Tibial artery (tissue), 4 donors: ENCODE data around the gene ANKRD44.

Experiments used
- DNase-seq, 2 donors: peaks; one replicate each; pipeline ENCODE4 v3.0.0-alpha.2; 2019
- H3K27ac ChIP-seq, 2 donors: fragments of 200-600 bp; sonication (generic) in 1 of 2; 1 replicate in 1 of 2; 2 replicates in 1 of 2; pipeline ENCODE4 v1.5.1; 2018 to 2019; ENCODE audit warnings: mild to moderate bottlenecking in 1 of 2
- H3K27me3 ChIP-seq, 2 donors: fragments of 200-600 bp; sonication (generic) in 1 of 2; one replicate each; pipeline versions ENCODE4 v1.5.1 to v1.6.0; 2016 to 2019
- H3K36me3 ChIP-seq, 3 donors: fragments of 200-600 bp; sonication (generic) in 2 of 3; one replicate each; pipeline ENCODE4 v1.5.1; 2016 to 2019; ENCODE audit warnings: mild to moderate bottlenecking in 2 of 3
- H3K4me1 ChIP-seq, 4 donors: fragments of 200-600 bp; sonication (generic) in 2 of 4; 1 replicate in 3 of 4; 2 replicates in 1 of 4; pipeline ENCODE4 v1.5.1; 2016 to 2019
- H3K4me3 ChIP-seq, 2 donors: fragments of 200-600 bp; sonication (generic) in 1 of 2; 1 replicate in 1 of 2; 2 replicates in 1 of 2; pipeline ENCODE4 v1.5.1; 2018 to 2019; ENCODE audit warnings: mild to moderate bottlenecking in 2 of 2
- H3K9me3 ChIP-seq, 3 donors: fragments of 200-600 bp; sonication (generic) in 1 of 3; one replicate each; pipeline ENCODE4 v1.5.1; 2016 to 2019
- CTCF ChIP-seq, 2 experiments: fragments of 200-600 bp in 1 of 2; fragments of 450-650 bp in 1 of 2; IDR thresholded peaks; one replicate each; pipeline ENCODE4 v1.5.1; 2017 to 2019; ENCODE audit warnings: antibody characterized with exemption in 2 of 2, mild to moderate bottlenecking in 1 of 2, moderate library complexity in 1 of 2
- intact Hi-C: fragments of 100-400 bp; cut with DNase I; formaldehyde crosslinking; loops from one replicate; pipeline ENCODE4 v1.15.0; 2023; ENCODE audit warnings: low total_unique reads

ANKRD44 gene

GRCh38 chr2:197210430-197210829 lies 100.2 kb downstream of the ANKRD44 start:
- intact Hi-C loops: no loop called here
- H3K27ac ChIP-seq: no peak overlapping the region
- H3K4me1 ChIP-seq: peaks cover 0 to 61% (median 22%) of the 10 kb centered on the region in 4 donors
- no peak for DNase-seq
- TF ChIP-seq CTCF (IDR thresholded peaks at IDR 0.05): no peak
- H3K4me3 ChIP-seq: no peak overlapping the region
- no peaks in the 10 kb centered on the region for H3K36me3 ChIP-seq
- no peaks in the 10 kb centered on the region for H3K27me3 ChIP-seq
- no peaks in the 10 kb centered on the region for H3K9me3 ChIP-seq

- Histone ChIP-seq H3K9me3 (no peaks in the 10 kb centered on the region), H3K4me1 (peaks cover 0 to 64% (median 28%) of the 10 kb centered on the region in 4 donors), H3K27ac (peak overlapping the region in 1 of 2 donors; percentile 32), H3K4me3 (no peak overlapping the region), H3K36me3 (no peaks in the 10 kb centered on the region), H3K27me3 (no peaks in the 10 kb centered on the region)
- DNase-seq: no peak
- TF ChIP-seq CTCF (IDR thresholded peaks at IDR 0.05): no peak
- intact Hi-C loops: no loop called here
Observed at GRCh38 chr2:197209742-197210408, 100.7 kb downstream of the ANKRD44 start.

GRCh38 chr2:197209246-197209645 lies 101.3 kb downstream of the ANKRD44 start:
- intact Hi-C loops: no loop called here
- H3K9me3 ChIP-seq: no peaks in the 10 kb centered on the region
- H3K4me3 ChIP-seq: no peak overlapping the region
- TF ChIP-seq CTCF (IDR thresholded peaks at IDR 0.05): no peak
- DNase-seq: no peak
- H3K27me3 ChIP-seq: no peaks in the 10 kb centered on the region
- no peaks in the 10 kb centered on the region for H3K36me3 ChIP-seq
- peaks cover 0 to 66% (median 33%) of the 10 kb centered on the region in 4 donors for H3K4me1 ChIP-seq
- peak overlapping the region in 1 of 2 donors; percentile 32 for H3K27ac ChIP-seq

- no peak for DNase-seq
- H3K4me3 ChIP-seq: no peak overlapping the region
- H3K9me3 ChIP-seq: no peaks in the 10 kb centered on the region
- H3K36me3 ChIP-seq: no peaks in the 10 kb centered on the region
- H3K4me1 ChIP-seq: peaks cover 0 to 68% (median 37%) of the 10 kb centered on the region in 4 donors
- intact Hi-C loops: no loop called here
- no peak overlapping the region for H3K27ac ChIP-seq
- TF ChIP-seq CTCF (IDR thresholded peaks at IDR 0.05): no peak
- no peaks in the 10 kb centered on the region for H3K27me3 ChIP-seq
Observed at GRCh38 chr2:197208841-197209240, 101.7 kb downstream of the ANKRD44 start.

- no peak for DNase-seq
- Histone ChIP-seq H3K4me1 (peaks cover 0 to 66% (median 35%) of the 10 kb centered on the region in 4 donors), H3K4me3 (no peak overlapping the region), H3K27me3 (no peaks in the 10 kb centered on the region), H3K27ac (no peak overlapping the region), H3K36me3 (no peaks in the 10 kb centered on the region), H3K9me3 (no peaks in the 10 kb centered on the region)
- TF ChIP-seq CTCF (IDR thresholded peaks at IDR 0.05): no peak
- intact Hi-C loops: no loop called here
Observed at GRCh38 chr2:197208024-197208423, 102.6 kb downstream of the ANKRD44 start.
